C4-2B (cell line): ENCODE data around the gene PTPRD.

Source experiments
- ZFX ChIP-seq: fragments of 450-650 bp; IDR thresholded peaks from 2 replicates; pipeline ENCODE4 v1.6.1; 2017
- TF ChIP-seq, protein P1 (sequence below): fragments of 450-650 bp; conservative IDR thresholded peaks from 2 replicates; pipeline ENCODE4 v1.5.1; 2017; ENCODE audit warnings: mild to moderate bottlenecking

DNA sequence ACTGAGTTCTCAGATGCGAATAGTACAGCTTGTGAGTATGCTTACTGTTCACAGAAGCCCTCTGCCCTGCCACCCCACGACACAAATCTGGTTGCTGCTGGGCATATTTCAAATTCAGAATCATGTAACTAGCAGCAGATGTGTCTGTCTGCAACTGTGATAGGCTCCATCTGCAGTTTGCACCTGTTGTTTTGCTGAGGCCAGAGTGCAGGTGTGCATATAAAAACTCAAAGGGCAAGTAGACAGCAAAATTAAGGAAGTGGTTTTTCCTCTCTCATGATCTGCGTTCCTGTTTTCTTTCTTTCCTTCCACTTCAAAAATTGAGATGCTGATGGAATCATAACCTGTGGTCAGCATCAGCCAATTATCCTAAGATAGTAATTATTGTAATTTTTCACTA is 1000.5 kb downstream of the PTPRD start:
- TF ChIP-seq, protein P1, sequence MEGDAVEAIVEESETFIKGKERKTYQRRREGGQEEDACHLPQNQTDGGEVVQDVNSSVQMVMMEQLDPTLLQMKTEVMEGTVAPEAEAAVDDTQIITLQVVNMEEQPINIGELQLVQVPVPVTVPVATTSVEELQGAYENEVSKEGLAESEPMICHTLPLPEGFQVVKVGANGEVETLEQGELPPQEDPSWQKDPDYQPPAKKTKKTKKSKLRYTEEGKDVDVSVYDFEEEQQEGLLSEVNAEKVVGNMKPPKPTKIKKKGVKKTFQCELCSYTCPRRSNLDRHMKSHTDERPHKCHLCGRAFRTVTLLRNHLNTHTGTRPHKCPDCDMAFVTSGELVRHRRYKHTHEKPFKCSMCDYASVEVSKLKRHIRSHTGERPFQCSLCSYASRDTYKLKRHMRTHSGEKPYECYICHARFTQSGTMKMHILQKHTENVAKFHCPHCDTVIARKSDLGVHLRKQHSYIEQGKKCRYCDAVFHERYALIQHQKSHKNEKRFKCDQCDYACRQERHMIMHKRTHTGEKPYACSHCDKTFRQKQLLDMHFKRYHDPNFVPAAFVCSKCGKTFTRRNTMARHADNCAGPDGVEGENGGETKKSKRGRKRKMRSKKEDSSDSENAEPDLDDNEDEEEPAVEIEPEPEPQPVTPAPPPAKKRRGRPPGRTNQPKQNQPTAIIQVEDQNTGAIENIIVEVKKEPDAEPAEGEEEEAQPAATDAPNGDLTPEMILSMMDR = no peak
- no peak for TF ChIP-seq ZFX
